Measurements from ENCODE around the gene IGSF22.

DNA sequence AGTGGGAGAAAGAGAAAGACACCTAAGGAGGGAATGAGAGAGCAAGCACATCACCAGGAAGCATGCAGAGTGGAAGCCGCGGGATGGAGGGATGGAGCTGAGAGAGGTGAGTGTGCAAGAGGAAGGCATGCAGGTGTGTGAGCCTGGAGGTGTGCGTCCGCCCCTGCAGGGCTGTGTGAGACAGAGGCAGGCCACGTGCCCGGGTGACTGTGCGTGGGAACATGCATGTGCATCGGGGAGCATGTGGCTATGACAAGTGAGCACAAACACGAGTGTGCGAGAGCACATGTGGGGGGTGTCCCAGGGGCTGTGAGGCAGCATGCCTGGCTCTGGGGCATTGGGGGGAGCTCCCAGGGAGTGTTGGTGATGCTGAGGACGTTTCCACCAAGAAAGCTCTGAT, 35.8 kb upstream of the IGSF22 start:
- TF ChIP-seq, protein P1, sequence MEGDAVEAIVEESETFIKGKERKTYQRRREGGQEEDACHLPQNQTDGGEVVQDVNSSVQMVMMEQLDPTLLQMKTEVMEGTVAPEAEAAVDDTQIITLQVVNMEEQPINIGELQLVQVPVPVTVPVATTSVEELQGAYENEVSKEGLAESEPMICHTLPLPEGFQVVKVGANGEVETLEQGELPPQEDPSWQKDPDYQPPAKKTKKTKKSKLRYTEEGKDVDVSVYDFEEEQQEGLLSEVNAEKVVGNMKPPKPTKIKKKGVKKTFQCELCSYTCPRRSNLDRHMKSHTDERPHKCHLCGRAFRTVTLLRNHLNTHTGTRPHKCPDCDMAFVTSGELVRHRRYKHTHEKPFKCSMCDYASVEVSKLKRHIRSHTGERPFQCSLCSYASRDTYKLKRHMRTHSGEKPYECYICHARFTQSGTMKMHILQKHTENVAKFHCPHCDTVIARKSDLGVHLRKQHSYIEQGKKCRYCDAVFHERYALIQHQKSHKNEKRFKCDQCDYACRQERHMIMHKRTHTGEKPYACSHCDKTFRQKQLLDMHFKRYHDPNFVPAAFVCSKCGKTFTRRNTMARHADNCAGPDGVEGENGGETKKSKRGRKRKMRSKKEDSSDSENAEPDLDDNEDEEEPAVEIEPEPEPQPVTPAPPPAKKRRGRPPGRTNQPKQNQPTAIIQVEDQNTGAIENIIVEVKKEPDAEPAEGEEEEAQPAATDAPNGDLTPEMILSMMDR (IDR thresholded peaks at IDR 0.05; ENCODE audit: control extremely low read depth in 1 of 3, insufficient read depth in 1 of 3, low read depth in 1 of 3, low read length in 3 of 3): no peak
- TF ChIP-seq RFX5 (IDR thresholded peaks at IDR 0.05; ENCODE audit: borderline replicate concordance, low read depth, low read length) (no peak), CREB1 (IDR thresholded peaks at IDR 0.05) (no peak), POLR2A (IDR thresholded peaks at IDR 0.05; ENCODE audit: control extremely low read depth in 1 of 2, low read depth in 2 of 2, low read length in 2 of 2) (no peak), TAF1 (IDR thresholded peaks at IDR 0.05; ENCODE audit: low read depth, low read length) (no peak), RAD21 (IDR thresholded peaks at IDR 0.05 in 1 of 2, conservative IDR thresholded peaks at IDR 0.05 in 1 of 2; ENCODE audit: low read depth in 2 of 2, low read length in 2 of 2) (no peak), EP300 (IDR thresholded peaks at IDR 0.05; ENCODE audit: borderline replicate concordance in 1 of 2, low read depth in 2 of 2, low read length in 2 of 2) (no peak), ZNF274 (IDR thresholded peaks at IDR 0.05; ENCODE audit: borderline replicate concordance, extremely low read depth, low read length) (no peak), TCF12 (IDR thresholded peaks at IDR 0.05; ENCODE audit: low read depth, low read length) (no peak), BCL11A (IDR thresholded peaks at IDR 0.05; ENCODE audit: low read depth in 2 of 2, low read length in 2 of 2) (no peak)
- TF ChIP-seq, protein P2, sequence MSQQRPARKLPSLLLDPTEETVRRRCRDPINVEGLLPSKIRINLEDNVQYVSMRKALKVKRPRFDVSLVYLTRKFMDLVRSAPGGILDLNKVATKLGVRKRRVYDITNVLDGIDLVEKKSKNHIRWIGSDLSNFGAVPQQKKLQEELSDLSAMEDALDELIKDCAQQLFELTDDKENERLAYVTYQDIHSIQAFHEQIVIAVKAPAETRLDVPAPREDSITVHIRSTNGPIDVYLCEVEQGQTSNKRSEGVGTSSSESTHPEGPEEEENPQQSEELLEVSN (IDR thresholded peaks at IDR 0.05): no peak
